ACC112 (cell line): ENCODE measurements around the gene MS4A2.
"Not testable (repeated sequence)": the region's sequence is repeated elsewhere in the genome, so short reads cannot be mapped to it uniquely, and the experiment has no call there.

Experiments
- H2AFZ ChIP-seq: fragments of 200-600 bp; sonication (generic); one replicate; pipeline ENCODE4 v1.6.0; 2017; ENCODE audit warnings: antibody characterized with exemption, low read length; ENCODE audit not compliant: unreplicated experiment
- H3K27ac ChIP-seq: fragments of 200-600 bp; sonication (generic); 2 replicates; pipeline ENCODE4 v1.5.1; 2014; ENCODE audit warnings: low read depth, mild to moderate bottlenecking, antibody characterized with exemption, low read length, moderate library complexity
- H3K27me3 ChIP-seq: fragments of 200-600 bp; sonication (generic); 2 replicates; pipeline ENCODE4 v1.6.1; 2014; ENCODE audit warnings: mild to moderate bottlenecking, antibody characterized with exemption, low read length, moderate library complexity, mixed read lengths; ENCODE audit not compliant: insufficient read depth
- H3K36me3 ChIP-seq: fragments of 200-600 bp; sonication (generic); 2 replicates; pipeline ENCODE4 v1.6.1; 2016; ENCODE audit warnings: mild to moderate bottlenecking, antibody characterized with exemption, low read length, moderate library complexity, mixed read lengths; ENCODE audit not compliant: insufficient read depth
- H3K4me1 ChIP-seq: fragments of 200-600 bp; sonication (generic); one replicate; pipeline ENCODE4 v1.6.1; 2016; ENCODE audit warnings: low read length, mixed read lengths; ENCODE audit not compliant: insufficient read depth, unreplicated experiment, control insufficient read depth
- H3K4me3 ChIP-seq: fragments of 200-600 bp; sonication (generic); 2 replicates; pipeline ENCODE4 v1.5.1; 2014; ENCODE audit warnings: mild to moderate bottlenecking, low read depth, low read length
- H3K79me2 ChIP-seq: fragments of 200-600 bp; sonication (generic); one replicate; pipeline ENCODE4 v1.6.0; 2016; ENCODE audit warnings: low read length; ENCODE audit not compliant: control insufficient read depth, unreplicated experiment, insufficient read depth

MS4A2 gene

GRCh38 chr11:60101368-60101767 is 12.9 kb downstream of the MS4A2 start:
- not testable (repeated sequence) for H3K36me3 ChIP-seq, H3K79me2 ChIP-seq, H3K4me1 ChIP-seq, H3K27ac ChIP-seq, H3K27me3 ChIP-seq, H2AFZ ChIP-seq, H3K4me3 ChIP-seq

DNA sequence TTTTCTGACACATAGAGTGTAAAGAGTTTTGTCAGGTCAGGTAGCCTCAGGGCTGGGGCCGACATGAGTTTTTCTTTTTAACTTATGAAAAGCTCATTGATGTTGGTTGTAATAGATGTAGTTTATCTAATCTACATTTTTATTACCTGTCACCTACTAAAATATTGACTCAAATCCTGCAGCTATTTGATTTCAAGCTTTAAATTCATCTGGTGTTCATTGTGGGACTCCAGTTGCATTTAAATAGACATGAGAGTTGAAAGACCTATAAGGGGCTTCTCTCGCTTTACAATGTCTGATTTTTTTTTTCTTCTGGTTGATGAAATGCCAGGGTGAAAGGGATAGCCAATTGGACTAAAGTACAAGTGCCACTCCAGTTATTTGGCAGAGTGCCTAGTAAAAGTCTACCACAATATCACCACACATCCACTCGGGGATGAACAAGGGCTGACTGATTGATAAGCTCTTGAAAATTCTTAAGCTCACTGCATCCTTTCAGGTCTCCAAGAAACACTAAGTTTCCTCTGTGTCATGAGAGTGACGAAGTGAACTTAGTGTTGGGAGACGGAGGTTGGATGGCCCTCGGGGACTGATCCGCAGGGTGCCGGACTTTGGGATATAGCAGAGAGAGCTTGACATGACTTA is 16.1 kb downstream of the MS4A2 start:
- H3K36me3 ChIP-seq = not testable (repeated sequence)

GRCh38 chr11:60108631-60109030 is 20.2 kb downstream of the MS4A2 start:
- H3K27ac ChIP-seq, H3K4me3 ChIP-seq, H3K27me3 ChIP-seq, H3K36me3 ChIP-seq, H3K79me2 ChIP-seq, H3K4me1 ChIP-seq, H2AFZ ChIP-seq: not testable (repeated sequence)

More for the DNA sequence above, 16.1 kb downstream of the MS4A2 start:
- H3K79me2 ChIP-seq, H3K4me1 ChIP-seq, H3K27ac ChIP-seq, H3K27me3 ChIP-seq, H2AFZ ChIP-seq, H3K4me3 ChIP-seq: not testable (repeated sequence)

- no peak overlapping the region for H3K4me3 ChIP-seq
- no peaks in the 10 kb centered on the region for H3K36me3 ChIP-seq
- no peaks in the 10 kb centered on the region for H3K27me3 ChIP-seq
- H3K27ac ChIP-seq = no peak overlapping the region
- H3K79me2 ChIP-seq = no peaks in the 10 kb centered on the region
- no peaks in the 10 kb centered on the region for H3K4me1 ChIP-seq
- no peak overlapping the region for H2AFZ ChIP-seq
Measured at GRCh38 chr11:60111793-60112192, 23.3 kb downstream of the MS4A2 start.

GRCh38 chr11:60116996-60117790 is 28.7 kb downstream of the MS4A2 start:
- Histone ChIP-seq H3K4me3 (no peak overlapping the region), H3K4me1 (no peaks in the 10 kb centered on the region)

DNA sequence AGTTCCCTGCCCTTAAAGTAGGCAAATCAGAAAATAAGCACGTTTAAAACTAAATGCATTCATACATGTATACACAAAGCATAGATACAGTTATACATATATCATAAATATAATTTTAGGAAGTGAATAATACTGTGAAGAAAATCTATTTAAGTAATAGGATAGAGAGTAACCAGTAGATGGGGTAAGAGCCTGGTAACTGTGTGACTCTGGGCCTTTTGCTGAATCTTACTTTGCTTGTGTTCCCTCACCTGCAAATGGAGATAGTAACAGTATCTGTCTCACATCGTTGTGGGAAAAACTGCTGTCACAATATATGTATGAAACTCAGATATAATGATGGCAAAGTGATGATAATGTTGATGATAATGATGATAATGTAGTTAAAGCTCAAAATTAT is 29.9 kb downstream of the MS4A2 start:
- Histone ChIP-seq H3K79me2 (no peaks in the 10 kb centered on the region), H3K4me3 (no peak overlapping the region), H3K27ac (no peak overlapping the region), H3K4me1 (no peaks in the 10 kb centered on the region), H3K27me3 (no peaks in the 10 kb centered on the region), H2AFZ (no peak overlapping the region), H3K36me3 (no peaks in the 10 kb centered on the region)

More at GRCh38 chr11:60116996-60117790, 28.7 kb downstream of the MS4A2 start:
- H3K36me3 ChIP-seq = no peaks in the 10 kb centered on the region
- H3K79me2 ChIP-seq = no peaks in the 10 kb centered on the region
- no peaks in the 10 kb centered on the region for H3K27me3 ChIP-seq
- H3K27ac ChIP-seq = no peak overlapping the region
- no peak overlapping the region for H2AFZ ChIP-seq

GRCh38 chr11:60119710-60120109 is 31.2 kb downstream of the MS4A2 start:
- no peaks in the 10 kb centered on the region for H3K36me3 ChIP-seq
- H3K27ac ChIP-seq = no peak overlapping the region
- H3K27me3 ChIP-seq = no peaks in the 10 kb centered on the region
- H2AFZ ChIP-seq = no peak overlapping the region
- no peaks in the 10 kb centered on the region for H3K79me2 ChIP-seq
- H3K4me3 ChIP-seq = no peak overlapping the region
- H3K4me1 ChIP-seq = no peaks in the 10 kb centered on the region

GRCh38 chr11:60121264-60121663 is 32.8 kb downstream of the MS4A2 start:
- H2AFZ ChIP-seq = no peak overlapping the region
- no peaks in the 10 kb centered on the region for H3K36me3 ChIP-seq
- H3K4me3 ChIP-seq = no peak overlapping the region
- H3K4me1 ChIP-seq = no peaks in the 10 kb centered on the region
- H3K27ac ChIP-seq = no peak overlapping the region
- no peaks in the 10 kb centered on the region for H3K79me2 ChIP-seq
- H3K27me3 ChIP-seq = no peaks in the 10 kb centered on the region

DNA sequence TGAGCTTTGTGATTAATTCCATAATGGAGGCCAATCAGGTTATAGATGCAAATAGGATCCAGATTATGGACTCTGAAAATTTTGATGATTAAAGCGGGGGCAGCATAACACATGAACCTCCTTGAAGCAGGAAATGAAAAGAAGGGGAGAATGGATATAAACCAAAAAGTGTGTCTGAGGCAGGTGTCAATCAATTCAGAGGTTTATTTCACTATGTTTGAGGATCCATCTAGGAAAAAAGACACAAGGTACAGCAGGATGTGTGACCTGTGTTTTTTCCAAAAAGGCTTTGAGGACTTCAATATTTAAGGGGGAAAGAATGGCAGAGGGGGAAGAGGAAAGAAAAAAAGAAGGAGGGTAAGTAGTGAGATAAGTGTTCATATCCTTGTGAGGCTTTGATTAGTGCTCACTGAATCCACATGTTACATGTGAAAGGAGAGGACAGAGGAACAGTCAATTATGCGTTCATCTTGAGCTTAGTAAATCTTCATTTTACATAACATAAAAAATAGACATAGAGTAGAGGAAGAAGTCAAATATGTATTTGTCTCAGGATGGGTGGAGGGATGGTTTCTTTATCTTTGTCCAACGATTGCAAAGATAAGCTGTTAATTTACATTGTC is 34.1 kb downstream of the MS4A2 start:
- no peak overlapping the region for H3K27ac ChIP-seq
- no peak overlapping the region for H3K4me3 ChIP-seq
- H3K36me3 ChIP-seq = no peaks in the 10 kb centered on the region
- no peaks in the 10 kb centered on the region for H3K4me1 ChIP-seq
- H2AFZ ChIP-seq = no peak overlapping the region
- no peaks in the 10 kb centered on the region for H3K27me3 ChIP-seq
- H3K79me2 ChIP-seq = no peaks in the 10 kb centered on the region

- no peaks in the 10 kb centered on the region for H3K36me3 ChIP-seq
- H3K4me1 ChIP-seq = no peaks in the 10 kb centered on the region
- H3K79me2 ChIP-seq = no peaks in the 10 kb centered on the region
- H3K4me3 ChIP-seq = no peak overlapping the region
- H2AFZ ChIP-seq = no peak overlapping the region
- H3K27me3 ChIP-seq = no peaks in the 10 kb centered on the region
- H3K27ac ChIP-seq = no peak overlapping the region
Measured at GRCh38 chr11:60124802-60125432, 36.5 kb downstream of the MS4A2 start.
